ENCODE results near the gene FNBP1.

GRCh38 chr9:129907201-129907600, 135.8 kb downstream of the FNBP1 start:
- TF ChIP-seq CTCF (conservative IDR thresholded peaks at IDR 0.05; ENCODE audit: low read depth, low read length) (no peak), EZH2 (IDR thresholded peaks at IDR 0.05; ENCODE audit: low read length, unreplicated experiment) (no peak)
